Bronchus fibroblast of lung (primary cell): ENCODE data around the gene MIOS. TPM values are rescaled to one million over a fixed set of nuclear protein-coding genes. Genes with fewer than 3 reads are reported as not detected.

Experiments used
- total RNA-seq: library from RNA; depleted of rRNA; stranded (reverse); fragments of >200 nt; gene quantifications from 2 replicates; pipeline ENCODE4 v1.2.3, GENCODE V29; 2015

The MIOS gene
- 29.6 and 30.8 TPM in 2 replicates for total RNA-seq

DNA sequence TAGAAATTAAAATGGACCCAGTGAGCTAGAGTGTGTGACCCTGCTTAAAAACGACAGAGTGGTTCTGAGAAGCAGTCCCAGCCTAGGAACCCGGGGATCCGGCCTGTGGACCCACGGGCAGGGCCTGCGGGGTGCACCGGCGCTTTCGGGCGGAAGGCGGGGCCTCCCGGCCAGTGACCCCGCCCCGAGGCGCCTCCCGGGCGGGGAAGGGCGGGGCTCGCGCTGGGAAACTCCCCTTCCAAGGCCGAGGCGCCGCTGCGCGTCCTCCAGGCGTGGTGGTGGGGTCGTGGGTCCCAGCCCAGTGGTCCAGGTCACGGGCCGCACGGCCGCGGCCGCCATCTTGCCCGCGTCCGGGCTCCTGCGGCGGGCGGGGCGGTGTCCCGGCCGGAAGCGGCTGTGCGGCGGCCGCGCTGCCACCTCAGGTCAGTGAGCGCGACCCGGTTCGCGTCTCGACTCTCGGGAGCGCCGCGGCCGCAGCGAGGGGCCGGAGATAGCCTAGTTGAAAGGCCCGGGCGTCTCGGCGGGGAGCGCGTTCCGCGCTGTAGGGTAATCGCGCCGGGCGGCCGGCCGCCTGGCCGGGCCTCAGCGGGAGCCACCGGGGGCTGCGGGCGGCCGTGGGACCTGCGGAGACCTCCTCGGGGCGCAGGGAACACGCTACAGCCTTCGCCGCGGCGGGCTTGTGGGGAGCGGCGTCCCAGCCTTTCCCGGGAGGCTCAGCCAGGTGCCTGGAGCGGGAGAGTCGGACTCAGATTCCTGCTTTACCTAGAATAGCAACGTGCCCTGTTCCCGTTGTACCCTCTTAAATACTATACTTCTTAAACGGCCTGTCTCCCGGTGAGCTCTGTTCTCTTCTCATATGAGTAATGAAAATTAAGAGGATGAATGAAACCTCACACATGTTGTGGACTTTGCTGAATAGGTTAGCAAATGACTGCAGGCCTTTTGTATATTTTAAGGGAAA is at the start of gene MIOS:
Gene MIOS (plus strand): TSS at position 234 of the 961 bp plus-strand sequence. CDS start 5,592 bp downstream, outside the sequence.

GRCh38 chr7:7535691-7536090 is 31.0 kb upstream of the MIOS start, which contains the start of gene COL28A1:
COL28A1 (minus strand) TSS chr7:7535873; CDS start chr7:7532875, 2,998 bp downstream.

DNA sequence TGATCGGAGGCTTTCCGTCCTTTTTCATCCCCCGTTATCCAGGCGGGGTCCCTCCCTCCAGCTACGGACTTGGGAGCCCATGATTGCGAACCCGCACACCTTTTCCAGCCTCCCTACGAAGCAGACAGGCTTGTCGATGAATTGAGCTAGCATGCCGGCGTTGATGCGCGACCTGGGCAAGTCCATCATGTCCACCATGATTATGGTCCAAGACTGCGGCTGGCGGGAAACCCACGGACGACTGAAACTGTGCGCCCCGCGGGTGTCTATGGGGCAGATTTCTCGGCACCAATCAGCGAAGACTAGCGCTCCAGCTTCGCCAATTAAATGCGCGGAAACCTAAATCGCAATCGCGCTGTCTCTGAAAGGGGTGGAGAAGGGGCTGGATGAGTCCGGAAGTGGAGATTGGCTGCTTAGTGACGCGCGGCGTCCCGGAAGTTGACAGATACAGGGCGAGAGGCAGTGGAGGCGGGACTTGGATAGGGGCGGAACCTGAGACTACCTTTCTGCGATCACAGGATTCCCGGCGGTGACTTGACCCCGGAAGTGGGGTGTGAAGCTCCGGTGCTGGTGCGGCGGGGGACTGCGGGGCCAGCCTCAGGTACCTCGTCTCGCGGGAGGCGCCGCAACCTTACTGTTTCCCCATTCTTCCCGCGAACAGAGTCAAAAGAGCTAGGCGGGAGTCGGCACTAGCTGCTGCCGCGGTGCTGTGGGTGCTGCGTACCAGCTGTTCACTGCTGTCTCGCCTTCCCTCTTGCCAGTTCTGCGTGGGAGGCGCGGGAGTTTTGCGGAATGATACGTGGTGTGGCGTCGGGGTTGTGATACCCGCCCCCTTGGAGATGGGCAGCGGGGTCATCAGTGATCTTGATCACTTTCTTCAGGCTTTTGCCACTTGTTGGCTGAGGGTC is 73.8 kb downstream of the MIOS start, which contains the start of gene UMAD1:
Gene UMAD1 (plus strand): TSS at position 532 of the 908 bp plus-strand sequence. CDS start 32,620 bp downstream, outside the sequence.

Other genes starting within 250 kb of the MIOS start
- 0.17 TPM in 1 of 2 replicates, not detected in the other for gene COL28A1, start 31.0 kb upstream of the MIOS start, total RNA-seq
- 7.7 and 11.4 TPM in 2 replicates for gene UMAD1, start 73.9 kb downstream of the MIOS start, total RNA-seq
- 54.7 and 64.9 TPM in 2 replicates for gene RPA3, start 151.7 kb downstream of the MIOS start, total RNA-seq